ENCODE data around the gene RPL37A. TPM values are rescaled to one million over a fixed set of nuclear protein-coding genes. Genes with fewer than 3 reads are reported as not detected.

Gene RPL37A
- total and polyA plus RNA-seq, 2 of the 4 experiments (the other 2 are of a cell fraction), result 341 to 1,572 TPM

DNA sequence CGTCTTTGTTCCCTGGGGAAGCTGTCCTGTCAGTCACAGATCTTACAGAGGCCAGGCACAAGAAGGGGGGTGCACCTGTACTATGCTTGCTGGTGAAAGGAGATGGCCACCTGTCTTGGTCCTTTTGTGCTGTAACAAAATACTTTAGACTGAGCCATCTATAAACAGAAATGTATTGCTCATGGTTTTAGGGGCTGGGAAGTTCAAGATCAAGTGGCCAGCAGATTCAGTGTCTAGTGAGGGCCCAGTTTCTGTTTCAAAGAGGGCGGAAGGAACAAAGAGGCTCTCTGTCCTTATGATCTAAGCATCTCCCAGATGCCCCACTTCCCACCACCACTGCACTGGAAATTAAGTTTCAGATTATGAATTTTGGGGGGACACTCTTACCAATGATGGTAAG lies 35.5 kb upstream of the RPL37A start:
- no peak for ATAC-seq (ENCODE audit: low read depth)
- ChIA-PET POLR2A (ENCODE audit: unreplicated experiment) (no interaction called here), CTCF (no interaction called here)
- Histone ChIP-seq H3K4me2 (ENCODE audit: low read depth, low read length) (no peak overlapping the region), H3K9ac (ENCODE audit: low read depth, low read length) (no peak overlapping the region), H2AK5ac (ENCODE audit: low read depth, low read length) (no peak overlapping the region), H4K20me1 (ENCODE audit: insufficient read depth, low read length) (no peaks in the 10 kb centered on the region), H3K56ac (ENCODE audit: extremely low read depth, insufficient read depth, low read length) (no peak overlapping the region), H3K9me3 (ENCODE audit: control insufficient read depth, insufficient read depth, low read length) (peaks cover 11% of the 10 kb centered on the region), H3K36me3 (ENCODE audit: control insufficient read depth, insufficient read depth, low read length) (peaks cover 22% of the 10 kb centered on the region), H4K8ac (ENCODE audit: low read depth in 2 of 2, low read length in 2 of 2) (no peak overlapping the region), H2BK120ac (ENCODE audit: low read depth, low read length) (no peak overlapping the region), H2BK20ac (ENCODE audit: low read depth, low read length) (no peak overlapping the region), H3K4ac (ENCODE audit: low read depth, low read length) (no peak overlapping the region), H3K18ac (ENCODE audit: low read depth, low read length) (no peak overlapping the region), H2BK5ac (ENCODE audit: low read depth, low read length, poor library complexity, severe bottlenecking) (no peak overlapping the region), H3K9me1 (ENCODE audit: insufficient read depth, low read length) (no peaks in the 10 kb centered on the region), H4K91ac (ENCODE audit: insufficient read depth, low read depth, low read length) (no peak overlapping the region), H3K79me1 (ENCODE audit: low read depth in 1 of 2, low read length in 2 of 2) (no peaks in the 10 kb centered on the region), H4K5ac (ENCODE audit: low read depth, low read length) (no peak overlapping the region), H3K4me3 (ENCODE audit: insufficient read depth, low read depth, low read length) (no peak overlapping the region), H2AK9ac (replicated peaks; ENCODE audit: low read depth, low read length, poor library complexity) (no peak overlapping the region), H3K14ac (replicated peaks; ENCODE audit: low read depth, low read length) (no peak overlapping the region), H2BK15ac (ENCODE audit: low read depth, low read length) (no peak overlapping the region), H2AFZ (replicated peaks; ENCODE audit: low read length, poor library complexity) (no peak overlapping the region), H3K23ac (ENCODE audit: low read depth, low read length) (no peak overlapping the region), H3K4me1 (ENCODE audit: control insufficient read depth, insufficient read depth, low read length) (no peaks in the 10 kb centered on the region), H3K27me3 (ENCODE audit: control insufficient read depth, insufficient read depth, low read length) (no peaks in the 10 kb centered on the region), H3K27ac (ENCODE audit: insufficient read depth, low read length) (no peak overlapping the region)
- in situ Hi-C loops (cut with MboI; ENCODE audit: low sequenced_read_pairs), result no loop called here
- BruUV-seq (replicated peaks), result no TSS peak
- peak; percentile 46 for DNase-seq
- intact Hi-C loops (cut with micrococcal nuclease), result no loop called here
- WGBS, 2 experiments (ENCODE audit: extremely low coverage in 2 of 2, insufficient read length in 1 of 2), result no CpG with 5 or more reads among the region's 2 CpGs
- dilution Hi-C loops (cut with HindIII; ENCODE audit: low sequenced_read_pairs, unreplicated experiment), result no loop called here
- TF ChIP-seq MAZ (IDR thresholded peaks at IDR 0.05; ENCODE audit: borderline replicate concordance, low read depth, low read length), result no peak
- peak; percentile 50 for TF ChIP-seq RCOR1 (IDR thresholded peaks at IDR 0.05; ENCODE audit: insufficient replicate concordance, low read length)
- TF ChIP-seq SMC3 (IDR thresholded peaks at IDR 0.05; ENCODE audit: low read depth, low read length), result no peak

Measured in IMR-90 (cell line).